Astrocyte (in vitro differentiated cells and primary cell): ENCODE results near the gene ADCY1. TPM values are rescaled to one million over a fixed set of nuclear protein-coding genes. Genes with fewer than 3 reads are reported as not detected.

Source experiments
- DNase-seq: peaks from one replicate; pipeline ENCODE4 v3.0.0-alpha.2; 2010; ENCODE audit warnings: low read depth
- FAIRE-seq: peaks from 2 replicates; lab custom pipeline; 2011; peaks lifted over from hg19 to GRCh38; lab: Jason Lieb, UNC
- H2AFZ ChIP-seq: 2 replicates; pipeline ENCODE4 v1.6.0; 2012; ENCODE audit warnings: low read depth, low read length, inconsistent platforms
- H3K27ac ChIP-seq: 2 replicates; pipeline ENCODE4 v1.5.1; 2011; ENCODE audit warnings: low read depth, low read length, inconsistent platforms
- H3K27me3 ChIP-seq: 2 replicates; pipeline ENCODE4 v1.6.0; 2011; ENCODE audit warnings: low read length, inconsistent platforms; ENCODE audit not compliant: insufficient read depth
- H3K36me3 ChIP-seq: 2 replicates; pipeline ENCODE4 v1.5.1; 2011; ENCODE audit warnings: low read length, inconsistent platforms; ENCODE audit not compliant: insufficient read depth
- H3K4me1 ChIP-seq: 2 replicates; pipeline ENCODE4 v1.5.1; 2011; ENCODE audit warnings: low read length, inconsistent platforms; ENCODE audit not compliant: insufficient read depth
- H3K4me2 ChIP-seq: 2 replicates; pipeline ENCODE4 v1.6.0; 2012; ENCODE audit warnings: low read length, inconsistent platforms
- H3K4me3 ChIP-seq: 2 replicates; pipeline ENCODE4 v1.5.1; 2011; ENCODE audit warnings: low read depth, mild to moderate bottlenecking, low read length, inconsistent platforms; ENCODE audit not compliant: insufficient read depth
- H3K79me2 ChIP-seq: 2 replicates; pipeline ENCODE4 v1.6.0; 2012; ENCODE audit warnings: mild to moderate bottlenecking, low read length, inconsistent platforms; ENCODE audit not compliant: insufficient read depth
- H3K9ac ChIP-seq: 2 replicates; pipeline ENCODE4 v1.6.0; 2012; ENCODE audit warnings: mild to moderate bottlenecking, low read length, inconsistent platforms
- H3K9me3 ChIP-seq: 2 replicates; pipeline ENCODE4 v1.5.1; 2012; ENCODE audit warnings: low read depth, mild to moderate bottlenecking, low read length, inconsistent platforms; ENCODE audit not compliant: insufficient read depth
- H4K20me1 ChIP-seq: 2 replicates; pipeline ENCODE4 v1.6.0; 2012; ENCODE audit warnings: low read length, inconsistent platforms; ENCODE audit not compliant: insufficient read depth
- H3K27ac Mint-ChIP-seq: one replicate; pipeline ENCODE4 v1.8.0; 2021; ENCODE audit warnings: mild to moderate bottlenecking, mixed read lengths; ENCODE audit not compliant: unreplicated experiment
- H3K27me3 Mint-ChIP-seq: one replicate; pipeline ENCODE4 v1.8.0; 2021; ENCODE audit warnings: low read depth, mixed read lengths; ENCODE audit not compliant: unreplicated experiment
- H3K36me3 Mint-ChIP-seq: one replicate; pipeline ENCODE4 v1.8.0; 2021; ENCODE audit warnings: low read depth, mixed read lengths; ENCODE audit not compliant: unreplicated experiment
- H3K4me1 Mint-ChIP-seq: one replicate; pipeline ENCODE4 v1.8.0; 2021; ENCODE audit warnings: low read depth, mixed read lengths; ENCODE audit not compliant: unreplicated experiment
- H3K4me3 Mint-ChIP-seq: one replicate; pipeline ENCODE4 v1.8.0; 2021; ENCODE audit warnings: mild to moderate bottlenecking, moderate library complexity, mixed read lengths; ENCODE audit not compliant: unreplicated experiment
- H3K9me3 Mint-ChIP-seq: one replicate; pipeline ENCODE4 v1.8.0; 2021; ENCODE audit warnings: mild to moderate bottlenecking, mixed read lengths; ENCODE audit not compliant: unreplicated experiment
- EZH2 ChIP-seq: IDR thresholded peaks from 2 replicates; pipeline ENCODE4 v1.6.1; 2012; ENCODE audit warnings: mild to moderate bottlenecking, low read length, inconsistent platforms; ENCODE audit not compliant: insufficient read depth
- total RNA-seq: library from RNA; stranded (reverse); gene quantifications from 2 replicates; pipeline ENCODE4 v1.2.1, GENCODE V29; 2021
- TF ChIP-seq, protein P1 (sequence below): IDR thresholded peaks from 2 replicates; pipeline ENCODE4 v1.5.1; 2011; ENCODE audit warnings: low read depth, mild to moderate bottlenecking, inconsistent platforms, low read length, moderate library complexity; ENCODE audit not compliant: insufficient read depth

The ADCY1 gene
- total RNA-seq, 1 donor from 2014 or later, result 1.6 TPM

DNA sequence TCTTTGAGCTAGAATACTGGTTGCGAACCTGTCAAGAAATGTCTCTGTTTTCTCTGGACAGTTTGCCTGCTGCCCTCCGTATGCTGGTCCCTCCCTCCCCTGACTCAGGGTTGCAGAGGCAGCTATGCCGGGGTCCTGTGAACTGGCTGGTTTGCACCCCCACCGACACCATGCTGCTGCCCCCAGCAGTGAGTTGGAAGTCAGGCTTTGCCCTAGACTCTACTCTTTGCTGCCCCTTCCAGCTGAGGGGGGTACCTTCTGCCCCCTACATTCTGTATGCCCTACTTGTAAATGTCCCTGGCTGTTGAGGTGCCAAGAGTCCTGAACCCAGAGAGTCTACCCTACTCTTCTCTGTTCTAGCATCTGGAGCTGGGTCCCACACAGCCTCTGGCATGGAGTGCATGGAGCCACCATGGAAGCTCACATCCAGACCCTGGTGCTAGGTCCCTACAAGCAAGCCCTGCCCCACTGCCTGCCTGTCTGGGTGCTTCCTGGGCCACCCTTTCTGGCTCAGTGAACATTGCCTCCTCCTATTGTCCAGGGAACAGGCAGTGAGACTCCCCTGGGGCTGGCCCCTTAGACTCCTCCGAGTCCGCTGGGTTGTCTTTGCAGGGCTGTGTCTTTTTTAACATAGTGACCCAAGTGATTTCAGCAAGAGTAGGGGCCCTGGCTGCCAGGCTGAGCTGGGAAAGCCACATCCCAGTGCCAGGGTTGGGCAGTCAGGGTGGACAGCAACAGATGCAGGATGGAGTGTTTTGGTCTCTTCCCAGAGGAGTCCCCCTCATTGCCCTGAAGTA, 138.9 kb downstream of the ADCY1 start:
- Histone ChIP-seq H3K36me3 (no peaks in the 10 kb centered on the region), H3K79me2 (no peaks in the 10 kb centered on the region), H3K27ac (no peak overlapping the region), H3K9ac (no peak overlapping the region), H3K4me2 (no peak overlapping the region), H4K20me1 (no peaks in the 10 kb centered on the region), H3K9me3 (no peaks in the 10 kb centered on the region), H2AFZ (no peak overlapping the region), H3K27me3 (no peaks in the 10 kb centered on the region), H3K4me3 (no peak overlapping the region), H3K4me1 (no peaks in the 10 kb centered on the region)
- H3K9me3 Mint-ChIP-seq, result no peaks in the 10 kb centered on the region
- DNase-seq (no peak), FAIRE-seq (no peak)
- H3K4me1 Mint-ChIP-seq, result no peaks in the 10 kb centered on the region
- TF ChIP-seq EZH2, result no peak
- TF ChIP-seq, protein P1, sequence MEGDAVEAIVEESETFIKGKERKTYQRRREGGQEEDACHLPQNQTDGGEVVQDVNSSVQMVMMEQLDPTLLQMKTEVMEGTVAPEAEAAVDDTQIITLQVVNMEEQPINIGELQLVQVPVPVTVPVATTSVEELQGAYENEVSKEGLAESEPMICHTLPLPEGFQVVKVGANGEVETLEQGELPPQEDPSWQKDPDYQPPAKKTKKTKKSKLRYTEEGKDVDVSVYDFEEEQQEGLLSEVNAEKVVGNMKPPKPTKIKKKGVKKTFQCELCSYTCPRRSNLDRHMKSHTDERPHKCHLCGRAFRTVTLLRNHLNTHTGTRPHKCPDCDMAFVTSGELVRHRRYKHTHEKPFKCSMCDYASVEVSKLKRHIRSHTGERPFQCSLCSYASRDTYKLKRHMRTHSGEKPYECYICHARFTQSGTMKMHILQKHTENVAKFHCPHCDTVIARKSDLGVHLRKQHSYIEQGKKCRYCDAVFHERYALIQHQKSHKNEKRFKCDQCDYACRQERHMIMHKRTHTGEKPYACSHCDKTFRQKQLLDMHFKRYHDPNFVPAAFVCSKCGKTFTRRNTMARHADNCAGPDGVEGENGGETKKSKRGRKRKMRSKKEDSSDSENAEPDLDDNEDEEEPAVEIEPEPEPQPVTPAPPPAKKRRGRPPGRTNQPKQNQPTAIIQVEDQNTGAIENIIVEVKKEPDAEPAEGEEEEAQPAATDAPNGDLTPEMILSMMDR, result no peak
- peaks cover 7% of the 10 kb centered on the region for H3K27me3 Mint-ChIP-seq
- no peaks in the 10 kb centered on the region for H3K36me3 Mint-ChIP-seq
- H3K27ac Mint-ChIP-seq, result no peak overlapping the region
- H3K4me3 Mint-ChIP-seq, result no peak overlapping the region

DNA sequence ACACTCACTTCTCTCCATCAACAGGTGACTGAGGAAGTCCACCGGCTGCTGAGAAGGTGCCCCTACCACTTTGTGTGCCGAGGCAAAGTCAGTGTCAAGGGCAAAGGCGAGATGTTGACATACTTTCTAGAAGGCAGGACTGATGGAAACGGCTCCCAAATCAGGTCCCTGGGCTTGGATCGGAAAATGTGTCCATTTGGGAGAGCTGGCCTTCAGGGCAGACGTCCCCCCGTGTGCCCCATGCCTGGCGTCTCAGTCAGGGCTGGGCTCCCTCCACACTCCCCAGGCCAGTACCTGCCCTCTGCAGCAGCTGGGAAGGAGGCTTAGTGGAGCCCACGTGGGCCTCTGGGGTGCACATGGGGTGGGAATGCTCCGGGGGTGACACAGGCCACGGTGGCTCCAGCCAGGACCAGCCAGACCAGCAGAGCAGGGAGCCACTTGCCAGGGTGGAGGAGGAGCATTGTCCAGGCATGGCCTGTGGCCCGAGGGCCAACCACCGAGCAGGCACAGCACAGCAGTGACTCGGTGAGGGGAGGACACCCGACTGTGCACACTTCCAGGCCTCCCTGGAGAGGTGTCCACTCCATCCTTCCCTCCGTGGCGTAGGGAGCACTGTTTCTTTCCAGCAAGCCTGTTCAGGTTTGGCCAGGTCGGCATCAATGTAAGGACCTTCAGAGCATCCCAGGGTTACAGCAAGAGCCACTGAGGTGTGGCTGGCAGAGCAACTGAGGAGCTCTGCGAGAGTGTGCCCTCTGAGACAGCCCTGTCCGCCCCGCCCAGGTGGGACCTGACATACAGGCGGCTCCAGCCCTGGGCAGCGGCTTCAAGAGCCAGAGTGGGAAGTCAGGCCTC, 139.7 kb downstream of the ADCY1 start:
- no peak for DNase-seq
- no peak overlapping the region for H3K4me3 Mint-ChIP-seq
- FAIRE-seq, result no peak
- H3K9me3 Mint-ChIP-seq, result no peaks in the 10 kb centered on the region
- Histone ChIP-seq H3K4me1 (no peaks in the 10 kb centered on the region), H2AFZ (no peak overlapping the region), H3K4me2 (no peak overlapping the region), H3K4me3 (no peak overlapping the region), H3K9ac (no peak overlapping the region), H3K27me3 (no peaks in the 10 kb centered on the region), H3K79me2 (no peaks in the 10 kb centered on the region), H3K27ac (no peak overlapping the region), H3K36me3 (no peaks in the 10 kb centered on the region), H4K20me1 (no peaks in the 10 kb centered on the region), H3K9me3 (no peaks in the 10 kb centered on the region)
- TF ChIP-seq, protein P1, result no peak
- TF ChIP-seq EZH2, result no peak
- no peaks in the 10 kb centered on the region for H3K4me1 Mint-ChIP-seq
- H3K27me3 Mint-ChIP-seq, result peaks cover 7% of the 10 kb centered on the region
- no peak overlapping the region for H3K27ac Mint-ChIP-seq
- H3K36me3 Mint-ChIP-seq, result no peaks in the 10 kb centered on the region
